ENCODE results near the gene PTGDR2.

- TF ChIP-seq POLR2AphosphoS5 (IDR thresholded peaks at IDR 0.05; ENCODE audit: low read depth) (no peak), CTCF (IDR thresholded peaks at IDR 0.05; ENCODE audit: insufficient read depth, low read length) (no peak), GABPA (IDR thresholded peaks at IDR 0.05; ENCODE audit: low read depth) (no peak), REST (IDR thresholded peaks at IDR 0.05; ENCODE audit: insufficient replicate concordance, low read depth) (no peak), SPI1 (IDR thresholded peaks at IDR 0.05; ENCODE audit: borderline replicate concordance, low read depth) (no peak)
These were observed 5.2 kb upstream of the PTGDR2 start for GRCh38 chr11:60860943-60861342.

Measured in HL-60 (cell line).